Measurements from ENCODE around the gene PNLIPRP1. TPM values are rescaled to one million over a fixed set of nuclear protein-coding genes. Genes with fewer than 3 reads are reported as not detected.

PNLIPRP1 gene
- total RNA-seq, result not detected in 2 replicates

GRCh38 chr10:116590590-116591444, at the start of gene PNLIPRP1:
Gene PNLIPRP1, plus strand, starts transcription at chr10:116590959. Its CDS starts 171 bp downstream, at chr10:116591130.

GRCh38 chr10:116545756-116546155, 45.0 kb upstream of the PNLIPRP1 start, which contains the start of gene PNLIP:
Gene PNLIP, plus strand, starts transcription at chr10:116545931. Its CDS starts 162 bp downstream, at chr10:116546093.

GRCh38 chr10:116620423-116621400, 30.0 kb downstream of the PNLIPRP1 start, which contains the start of gene PNLIPRP2:
Gene PNLIPRP2, plus strand, starts transcription at chr10:116620953.

Other genes with a start within 250 kb of the PNLIPRP1 start
- gene PNLIPRP3, start 163.1 kb upstream of the PNLIPRP1 start, total RNA-seq, result 13.0 and 68.0 TPM in 2 replicates
- gene PNLIP, start 45.0 kb upstream of the PNLIPRP1 start, total RNA-seq, result not detected in 2 replicates
- gene PNLIPRP2, start 30.0 kb downstream of the PNLIPRP1 start, total RNA-seq, result not detected in 2 replicates
- gene HSPA12A, start 151.6 kb downstream of the PNLIPRP1 start, total RNA-seq, result 0.64 and 6.0 TPM in 2 replicates